ENCODE data around the gene MZF1. TPM values are rescaled to one million over a fixed set of nuclear protein-coding genes. Genes with fewer than 3 reads are reported as not detected.
A peak's percentile ranks its signal among the peaks of the same experiment; 100 is the strongest.
"Not testable (repeated sequence)": the region's sequence is repeated elsewhere in the genome, so short reads cannot be mapped to it uniquely, and the experiment has no call there.

MZF1 gene
- total and polyA plus RNA-seq, 4 donors = 10.3 to 51.7 (median 32.1) TPM

- no peak overlapping the region for H3K4me3 ChIP-seq (ENCODE audit: low read depth, low read length)
- WGBS (ENCODE audit: insufficient coverage) = 71% methylated on average over 62 of the region's 62 CpGs
Measured at GRCh38 chr19:58581227-58582141, 8.3 kb upstream of the MZF1 start.

GRCh38 chr19:58579473-58580142, 6.5 kb upstream of the MZF1 start:
- H3K4me3 ChIP-seq (ENCODE audit: low read depth, low read length) = no peak overlapping the region
- WGBS (ENCODE audit: insufficient coverage) = 96% methylated on average over 6 of the region's 8 CpGs
- no peak overlapping the region for H3K27ac ChIP-seq (ENCODE audit: low read depth, low read length)
- no peaks in the 10 kb centered on the region for H3K9me3 ChIP-seq (ENCODE audit: control insufficient read depth, insufficient read depth, low read length)
- no peaks in the 10 kb centered on the region for H3K27me3 ChIP-seq (ENCODE audit: control insufficient read depth, insufficient read depth, low read length)
- peaks cover 35% of the 10 kb centered on the region for H3K4me1 ChIP-seq (ENCODE audit: control insufficient read depth, insufficient read depth, low read length)
- H3K36me3 ChIP-seq (ENCODE audit: control insufficient read depth, insufficient read depth, low read length) = peaks cover 40% of the 10 kb centered on the region
- no peak for DNase-seq (ENCODE audit: low read depth in 4 of 6, low spot score in 6 of 6)

More at GRCh38 chr19:58581227-58582141, 8.3 kb upstream of the MZF1 start:
- DNase-seq (ENCODE audit: low read depth in 4 of 6, low spot score in 6 of 6) = peak in 2 of 6 donors; percentile 81 to 86
- Histone ChIP-seq H3K4me1 (ENCODE audit: control insufficient read depth, insufficient read depth, low read length) (peaks cover 23% of the 10 kb centered on the region), H3K27ac (ENCODE audit: low read depth, low read length) (no peak overlapping the region), H3K36me3 (ENCODE audit: control insufficient read depth, insufficient read depth, low read length) (peaks cover 48% of the 10 kb centered on the region), H3K9me3 (ENCODE audit: control insufficient read depth, insufficient read depth, low read length) (no peaks in the 10 kb centered on the region), H3K27me3 (ENCODE audit: control insufficient read depth, insufficient read depth, low read length) (no peaks in the 10 kb centered on the region)

- Histone ChIP-seq H3K4me3 (ENCODE audit: low read depth, low read length) (no peak overlapping the region), H3K4me1 (ENCODE audit: control insufficient read depth, insufficient read depth, low read length) (peaks cover 44% of the 10 kb centered on the region), H3K9me3 (ENCODE audit: control insufficient read depth, insufficient read depth, low read length) (no peaks in the 10 kb centered on the region), H3K36me3 (ENCODE audit: control insufficient read depth, insufficient read depth, low read length) (peaks cover 32% of the 10 kb centered on the region), H3K27ac (ENCODE audit: low read depth, low read length) (no peak overlapping the region), H3K27me3 (ENCODE audit: control insufficient read depth, insufficient read depth, low read length) (no peaks in the 10 kb centered on the region)
- no peak for DNase-seq (ENCODE audit: low read depth in 4 of 6, low spot score in 6 of 6)
- 93% methylated on average over 2 of the region's 11 CpGs for WGBS (ENCODE audit: insufficient coverage)
Measured at GRCh38 chr19:58578012-58578925, 5.1 kb upstream of the MZF1 start.

GRCh38 chr19:58577581-58577980, 4.4 kb upstream of the MZF1 start:
- no CpG with 5 or more reads among the region's 2 CpGs for whole genome bisulfite sequencing (ENCODE audit: insufficient coverage)
- not testable (repeated sequence) for H3K27me3 ChIP-seq (ENCODE audit: control insufficient read depth, insufficient read depth, low read length); H3K27ac ChIP-seq (ENCODE audit: low read depth, low read length); H3K4me3 ChIP-seq (ENCODE audit: low read depth, low read length); H3K9me3 ChIP-seq (ENCODE audit: control insufficient read depth, insufficient read depth, low read length); DNase-seq (ENCODE audit: low read depth in 4 of 6, low spot score in 6 of 6)
- Histone ChIP-seq H3K36me3 (ENCODE audit: control insufficient read depth, insufficient read depth, low read length) (peaks cover 25% of the 10 kb centered on the region), H3K4me1 (ENCODE audit: control insufficient read depth, insufficient read depth, low read length) (peaks cover 48% of the 10 kb centered on the region)

GRCh38 chr19:58575183-58576041, 2.3 kb upstream of the MZF1 start:
- peaks cover 25% of the 10 kb centered on the region for H3K36me3 ChIP-seq (ENCODE audit: control insufficient read depth, insufficient read depth, low read length)
- peak; percentile 85 to 97 (median 92) for DNase-seq (ENCODE audit: low read depth in 4 of 6, low spot score in 6 of 6)
- peaks cover 53% of the 10 kb centered on the region for H3K4me1 ChIP-seq (ENCODE audit: control insufficient read depth, insufficient read depth, low read length)
- under 1% methylated on average over 65 of the region's 66 CpGs for WGBS (ENCODE audit: insufficient coverage)
- no peaks in the 10 kb centered on the region for H3K27me3 ChIP-seq (ENCODE audit: control insufficient read depth, insufficient read depth, low read length)
- H3K4me3 ChIP-seq (ENCODE audit: low read depth, low read length) = peak overlapping the region; percentile 73
- peak overlapping the region; percentile 99 for H3K27ac ChIP-seq (ENCODE audit: low read depth, low read length)
- H3K9me3 ChIP-seq (ENCODE audit: control insufficient read depth, insufficient read depth, low read length) = no peaks in the 10 kb centered on the region

GRCh38 chr19:58573658-58574164, 576 bp upstream of the MZF1 start:
- H3K4me3 ChIP-seq (ENCODE audit: low read depth, low read length) = peak overlapping the region; percentile 87
- no peak for DNase-seq (ENCODE audit: low read depth in 4 of 6, low spot score in 6 of 6)
- peaks cover 53% of the 10 kb centered on the region for H3K4me1 ChIP-seq (ENCODE audit: control insufficient read depth, insufficient read depth, low read length)
- no peaks in the 10 kb centered on the region for H3K9me3 ChIP-seq (ENCODE audit: control insufficient read depth, insufficient read depth, low read length)
- H3K36me3 ChIP-seq (ENCODE audit: control insufficient read depth, insufficient read depth, low read length) = peaks cover 42% of the 10 kb centered on the region
- under 1% methylated on average over 20 of the region's 20 CpGs for WGBS (ENCODE audit: insufficient coverage)
- H3K27me3 ChIP-seq (ENCODE audit: control insufficient read depth, insufficient read depth, low read length) = no peaks in the 10 kb centered on the region
- H3K27ac ChIP-seq (ENCODE audit: low read depth, low read length) = peak overlapping the region; percentile 99

GRCh38 chr19:58572026-58572817, 913 bp downstream of the MZF1 start:
- Histone ChIP-seq H3K27me3 (ENCODE audit: control insufficient read depth, insufficient read depth, low read length) (no peaks in the 10 kb centered on the region), H3K4me1 (ENCODE audit: control insufficient read depth, insufficient read depth, low read length) (peaks cover 43% of the 10 kb centered on the region), H3K36me3 (ENCODE audit: control insufficient read depth, insufficient read depth, low read length) (peaks cover 37% of the 10 kb centered on the region), H3K9me3 (ENCODE audit: control insufficient read depth, insufficient read depth, low read length) (no peaks in the 10 kb centered on the region), H3K4me3 (ENCODE audit: low read depth, low read length) (peak overlapping the region; percentile 87), H3K27ac (ENCODE audit: low read depth, low read length) (peak overlapping the region; percentile 99)
- 35% methylated on average over 22 of the region's 24 CpGs for whole genome bisulfite sequencing (ENCODE audit: insufficient coverage)
- DNase-seq (ENCODE audit: low read depth in 4 of 6, low spot score in 6 of 6) = no peak

GRCh38 chr19:58571575-58571947, 1.6 kb downstream of the MZF1 start:
- no peak overlapping the region for H3K27ac ChIP-seq (ENCODE audit: low read depth, low read length)
- H3K36me3 ChIP-seq (ENCODE audit: control insufficient read depth, insufficient read depth, low read length) = peaks cover 42% of the 10 kb centered on the region
- DNase-seq (ENCODE audit: low read depth in 4 of 6, low spot score in 6 of 6) = no peak
- H3K27me3 ChIP-seq (ENCODE audit: control insufficient read depth, insufficient read depth, low read length) = no peaks in the 10 kb centered on the region
- H3K4me3 ChIP-seq (ENCODE audit: low read depth, low read length) = no peak overlapping the region
- no peaks in the 10 kb centered on the region for H3K9me3 ChIP-seq (ENCODE audit: control insufficient read depth, insufficient read depth, low read length)
- H3K4me1 ChIP-seq (ENCODE audit: control insufficient read depth, insufficient read depth, low read length) = peaks cover 37% of the 10 kb centered on the region
- WGBS (ENCODE audit: insufficient coverage) = 91% methylated on average over 7 of the region's 8 CpGs
